Measurements from ENCODE around the gene LCMT1. TPM values are rescaled to one million over a fixed set of nuclear protein-coding genes. Genes with fewer than 3 reads are reported as not detected.

LCMT1 gene
- total RNA-seq, 1 experiment from 2014 or later, result 67.1 TPM

GRCh38 chr16:25223964-25224363 is 112.4 kb downstream of the LCMT1 start:
- H3F3A ChIP-seq (ENCODE audit: insufficient read depth, low read depth), result no peaks in the 10 kb centered on the region
- intact Hi-C loops (cut with micrococcal nuclease; ENCODE audit: unreplicated experiment), result loop anchor here (10.0 kb wide), 1 partner anchor 389 kb away; no protein-coding TSS in a partner anchor
- CTCF ChIA-PET, result interaction anchor here (0.6 to 1.0 kb wide), 4 partner anchors 17 to 1530 kb away, joined by 3 to 7 read pairs (median 4); no protein-coding TSS in a partner anchor
- H2AFZ ChIP-seq, result no peak overlapping the region
- no peaks in the 10 kb centered on the region for H4K20me1 ChIP-seq (ENCODE audit: insufficient read depth)
- H3K27ac ChIP-seq, result no peak overlapping the region
- no peaks in the 10 kb centered on the region for H3K9me2 ChIP-seq (ENCODE audit: insufficient read depth)
- H3K4me3 ChIP-seq, result no peak overlapping the region
- no peak overlapping the region for H3K4me2 ChIP-seq
- H3K36me3 ChIP-seq (ENCODE audit: low read depth), result no peaks in the 10 kb centered on the region
- BruUV-seq (replicated peaks), result no TSS peak
- H3K9me3 ChIP-seq (ENCODE audit: insufficient read depth, low read depth), result no peaks in the 10 kb centered on the region
- TF ChIP-seq CTCF (conservative IDR thresholded peaks at IDR 0.05), result no peak
- no peak for TF ChIP-seq EZH2 (IDR thresholded peaks at IDR 0.05; ENCODE audit: low read depth)
- DNase-seq, result no peak
- H3K79me2 ChIP-seq (ENCODE audit: low read depth), result no peaks in the 10 kb centered on the region
- H3K27me3 ChIP-seq (ENCODE audit: insufficient read depth, low read depth), result no peaks in the 10 kb centered on the region
- H3K4me1 ChIP-seq (replicated peaks; ENCODE audit: insufficient read depth), result no peaks in the 10 kb centered on the region
- POLR2A ChIA-PET (ENCODE audit: unreplicated experiment), result no interaction called here

GRCh38 chr16:25224731-25225319 is 113.3 kb downstream of the LCMT1 start:
- intact Hi-C loops (cut with micrococcal nuclease; ENCODE audit: unreplicated experiment), result loop anchor here (1.0 to 10.0 kb wide), 4 partner anchors 98 to 708 kb away; no protein-coding TSS in a partner anchor
- DNase-seq, result no peak
- no peaks in the 10 kb centered on the region for H3K9me2 ChIP-seq (ENCODE audit: insufficient read depth)
- no peaks in the 10 kb centered on the region for H3K79me2 ChIP-seq (ENCODE audit: low read depth)
- no peak overlapping the region for H3K4me2 ChIP-seq
- no peak overlapping the region for H2AFZ ChIP-seq
- ChIA-PET POLR2A (ENCODE audit: unreplicated experiment) (interaction anchor here (0.6 kb wide), 1 partner anchor 43 kb away, joined by 4 read pairs; no protein-coding TSS in a partner anchor), CTCF (interaction anchor here (0.6 to 1.5 kb wide), 6 partner anchors 9 to 115 kb away, joined by 4 to 20 read pairs (median 6); no protein-coding TSS in a partner anchor)
- H3K27me3 ChIP-seq (ENCODE audit: insufficient read depth, low read depth), result no peaks in the 10 kb centered on the region
- H3F3A ChIP-seq (ENCODE audit: insufficient read depth, low read depth), result no peaks in the 10 kb centered on the region
- H3K27ac ChIP-seq, result no peak overlapping the region
- TF ChIP-seq EZH2 (IDR thresholded peaks at IDR 0.05; ENCODE audit: low read depth) (no peak), CTCF (conservative IDR thresholded peaks at IDR 0.05) (no peak)
- no TSS peak for BruUV-seq (replicated peaks)
- H3K9me3 ChIP-seq (ENCODE audit: insufficient read depth, low read depth), result no peaks in the 10 kb centered on the region
- no peaks in the 10 kb centered on the region for H4K20me1 ChIP-seq (ENCODE audit: insufficient read depth)
- no peak overlapping the region for H3K4me3 ChIP-seq
- H3K4me1 ChIP-seq (replicated peaks; ENCODE audit: insufficient read depth), result no peaks in the 10 kb centered on the region
- H3K36me3 ChIP-seq (ENCODE audit: low read depth), result no peaks in the 10 kb centered on the region

Other genes starting within 250 kb of the LCMT1 start
- 69.6 and 74.6 TPM in 2 replicates for gene ARHGAP17, start 96.4 kb upstream of the LCMT1 start, total RNA-seq (2021)
- gene AQP8, start 105.2 kb downstream of the LCMT1 start, total RNA-seq (2021), result not detected in 2 replicates
- gene ZKSCAN2, start 146.1 kb downstream of the LCMT1 start, total RNA-seq (2021), result 4.5 and 6.5 TPM in 2 replicates

Measured in PC-9 (cell line).